HUDEP-2 (cell line): ENCODE results near the gene DDX50.
A peak's percentile ranks its signal among the peaks of the same experiment; 100 is the strongest.
"Not testable (repeated sequence)": the region's sequence is repeated elsewhere in the genome, so short reads cannot be mapped to it uniquely, and the experiment has no call there.

Experiments
- DNase-seq, 76 experiments: peaks; one replicate each; lab custom pipeline; 2025; ENCODE audit not compliant: unreplicated experiment in 76 of 76; lab: John Stamatoyannopoulos, UW

DDX50 gene

GRCh38 chr10:68979738-68980137, 78.6 kb downstream of the DDX50 start:
- DNase-seq, result not testable (repeated sequence)

DNA sequence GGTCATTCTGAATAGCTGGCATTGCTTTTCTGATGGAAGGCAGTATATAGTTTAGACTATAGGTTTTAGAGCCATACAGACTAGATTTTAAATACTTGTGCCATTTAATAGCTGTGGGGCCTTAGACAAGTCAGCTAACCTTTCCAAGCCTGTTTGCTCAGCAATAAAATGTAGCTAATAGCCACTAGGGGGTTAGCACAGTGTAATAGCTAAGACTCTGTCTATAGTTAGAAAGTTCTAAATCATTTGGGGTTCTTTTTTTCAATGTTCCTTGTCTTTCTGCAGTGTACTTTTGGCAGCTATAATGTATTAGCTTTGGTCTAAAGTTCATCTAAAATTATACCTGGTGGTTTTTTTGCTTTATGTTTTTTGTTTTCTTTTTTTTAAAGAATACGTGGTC, 80.0 kb downstream of the DDX50 start:
- no peak for DNase-seq

GRCh38 chr10:68982389-68982788, 81.3 kb downstream of the DDX50 start:
- no peak for DNase-seq

DNA sequence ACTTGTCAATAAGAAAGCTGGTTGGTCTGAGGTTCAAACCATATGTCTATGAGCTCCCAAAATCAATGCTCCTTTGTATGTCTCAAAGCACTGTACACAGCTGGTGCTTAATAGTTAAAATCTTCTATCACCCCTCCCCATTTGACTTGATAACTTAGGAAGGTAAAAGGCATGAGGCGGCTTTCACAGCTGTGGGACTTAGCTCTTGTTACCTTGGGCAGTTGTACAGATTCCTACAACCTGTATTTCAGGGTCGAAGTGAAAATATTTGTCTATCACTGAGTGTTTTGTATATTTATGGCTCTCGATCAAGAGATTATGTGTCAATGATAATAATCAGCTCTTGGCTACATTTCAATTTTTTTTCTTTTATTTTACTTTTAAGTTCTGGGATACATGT, 86.5 kb downstream of the DDX50 start:
- no peak for DNase-seq

DNA sequence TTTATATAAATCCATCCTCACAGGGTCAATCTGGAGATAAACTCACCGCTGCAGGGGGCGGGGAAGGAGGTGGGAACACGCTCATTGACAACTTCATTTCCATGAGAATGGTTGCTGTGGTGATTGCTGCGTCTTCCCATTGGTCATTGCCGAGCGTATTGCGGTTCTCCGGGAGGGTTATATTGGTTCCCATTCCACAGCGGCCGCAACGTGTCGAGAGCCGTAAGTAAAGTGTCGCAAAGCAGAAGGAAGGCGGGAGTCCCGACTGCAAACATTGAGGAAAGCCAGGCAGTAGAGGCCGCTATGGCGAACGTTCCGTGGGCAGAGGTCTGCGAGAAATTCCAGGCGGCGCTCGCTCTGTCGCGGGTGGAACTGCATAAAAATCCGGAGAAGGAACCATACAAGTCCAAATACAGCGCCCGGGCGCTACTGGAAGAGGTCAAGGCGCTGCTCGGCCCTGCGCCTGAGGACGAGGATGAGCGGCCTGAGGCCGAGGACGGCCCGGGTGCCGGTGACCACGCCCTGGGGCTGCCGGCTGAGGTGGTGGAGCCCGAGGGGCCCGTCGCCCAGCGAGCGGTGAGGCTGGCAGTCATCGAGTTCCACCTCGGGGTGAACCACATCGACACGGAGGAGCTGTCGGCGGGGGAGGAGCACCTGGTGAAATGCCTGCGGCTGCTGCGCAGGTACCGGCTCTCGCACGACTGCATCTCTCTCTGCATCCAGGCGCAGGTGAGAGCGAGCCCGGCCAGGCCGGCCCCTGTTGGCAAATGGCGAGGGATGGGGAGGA, 87.6 kb downstream of the DDX50 start, which contains the start of gene KIFBP:
TSS of gene KIFBP (plus strand) at position 274 of the 787 bp plus-strand sequence. CDS start at position 304, 30 bp downstream.
- DNase-seq, result peak; percentile 24 to 96 (median 87)

DNA sequence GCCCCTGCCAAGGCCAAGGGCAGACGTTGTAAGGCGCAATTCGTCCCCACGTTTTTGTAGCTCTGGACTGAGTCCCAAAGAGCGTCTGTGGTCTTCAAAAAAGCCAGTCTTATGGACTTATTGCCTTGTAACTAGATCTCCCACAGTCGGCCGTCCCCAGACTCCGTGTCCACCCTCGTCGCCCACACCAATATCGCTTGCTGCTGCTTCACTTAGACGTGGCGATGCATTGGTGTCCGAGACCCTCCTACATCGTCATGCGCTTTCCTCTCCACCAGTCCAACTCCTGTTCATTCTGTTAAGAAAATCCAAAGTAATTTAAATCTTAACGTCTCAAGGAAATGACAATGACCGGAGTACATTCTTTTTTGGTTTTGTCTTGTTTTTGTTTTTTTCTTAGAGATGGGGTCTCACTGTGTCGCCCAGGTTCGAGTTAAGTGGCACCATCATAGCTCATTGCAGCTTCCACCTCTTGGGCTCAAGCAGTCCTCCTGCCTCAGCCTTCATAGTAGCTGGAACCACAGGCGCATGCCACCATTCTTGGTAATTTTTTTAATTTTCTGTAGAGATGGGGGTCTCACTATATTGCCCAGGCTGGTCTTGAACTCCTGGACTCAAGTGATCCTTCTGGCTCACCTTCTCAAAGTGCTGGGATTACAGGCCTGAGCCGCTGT, 88.3 kb downstream of the DDX50 start:
- no peak for DNase-seq

DNA sequence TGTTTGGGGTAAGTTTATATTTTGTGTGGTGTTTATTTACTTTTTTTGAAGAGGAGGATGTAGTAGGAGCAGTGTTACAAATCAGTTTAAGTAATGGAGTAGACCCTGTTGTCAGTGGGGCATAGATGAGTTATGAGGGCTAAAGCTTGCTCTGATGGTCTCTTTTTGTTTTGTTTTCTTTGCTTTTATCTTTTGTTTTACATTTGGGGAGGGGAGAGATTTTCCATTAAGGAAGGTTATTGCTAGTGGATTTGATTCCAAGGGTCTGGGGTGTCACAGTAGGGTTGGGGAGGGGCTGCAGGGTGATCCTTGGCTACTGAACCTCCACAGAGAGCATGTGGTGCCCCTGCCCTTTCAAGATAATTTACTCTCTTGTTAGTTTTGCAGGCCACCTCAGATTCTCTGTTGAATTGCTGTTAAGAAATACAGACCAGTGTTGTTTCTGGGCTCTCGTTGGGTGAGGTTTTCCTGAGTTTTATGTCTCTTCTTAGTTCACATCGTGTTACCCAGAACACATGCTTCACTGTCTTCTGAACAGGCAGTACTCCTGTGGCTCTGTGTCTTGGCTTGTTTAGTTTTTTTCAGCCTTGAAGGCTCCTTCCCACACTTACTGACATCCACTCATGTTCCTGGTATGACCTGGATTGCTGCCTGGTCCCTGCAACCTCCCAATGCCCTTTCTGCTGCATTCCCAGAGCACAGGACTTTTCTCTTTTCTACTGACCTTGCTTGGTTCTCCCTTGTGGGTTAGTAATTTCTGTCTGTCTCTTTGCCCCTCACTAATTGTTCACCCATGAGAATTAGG, 91.7 kb downstream of the DDX50 start:
- no peak for DNase-seq
